GM12874 (cell line): ENCODE data around the gene MRNIP.
A peak's percentile ranks its signal among the peaks of the same experiment; 100 is the strongest.

Experiments used
- TF ChIP-seq, protein P1 (sequence below): IDR thresholded peaks from 2 replicates; pipeline ENCODE4 v1.5.1; 2011; ENCODE audit warnings: low read depth, mild to moderate bottlenecking, control low read depth, low read length, moderate library complexity; ENCODE audit not compliant: insufficient read depth

MRNIP gene

DNA sequence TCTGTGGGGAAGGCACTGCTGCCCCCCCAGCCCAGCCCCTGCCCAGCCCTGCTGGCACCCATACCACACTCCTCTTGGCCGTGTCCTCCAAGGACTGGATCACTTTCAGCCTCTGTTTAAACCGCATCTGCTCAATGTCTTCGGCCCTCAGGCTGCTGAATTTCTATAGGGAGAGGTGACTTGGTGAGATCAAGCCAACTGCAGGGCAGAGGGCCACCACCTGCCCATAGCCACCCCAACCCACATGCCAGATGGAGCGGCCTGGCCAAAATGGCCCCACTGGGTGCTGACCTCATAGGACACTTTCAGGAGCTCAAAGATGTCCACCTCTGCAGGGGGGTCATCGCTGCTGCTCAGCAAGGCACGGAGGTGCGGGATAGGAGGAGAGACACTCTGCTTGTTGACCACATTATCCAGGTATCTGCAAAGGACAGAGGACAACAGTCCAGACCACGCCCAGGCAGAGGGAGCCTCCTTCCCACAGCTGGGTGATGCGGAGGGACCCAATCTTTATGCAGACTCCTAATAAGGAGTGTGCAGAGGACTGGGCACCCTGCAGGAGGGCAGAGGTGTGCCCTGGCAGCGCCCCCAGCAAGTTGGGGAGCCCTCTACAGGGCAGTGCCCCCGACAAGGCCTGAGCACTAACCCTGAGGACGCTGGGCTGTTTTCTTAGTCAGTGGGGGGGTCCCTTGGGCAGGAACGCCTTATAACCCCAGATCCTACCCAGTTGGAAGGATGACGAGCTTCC lies 14.4 kb upstream of the MRNIP start:
- TF ChIP-seq, protein P1, sequence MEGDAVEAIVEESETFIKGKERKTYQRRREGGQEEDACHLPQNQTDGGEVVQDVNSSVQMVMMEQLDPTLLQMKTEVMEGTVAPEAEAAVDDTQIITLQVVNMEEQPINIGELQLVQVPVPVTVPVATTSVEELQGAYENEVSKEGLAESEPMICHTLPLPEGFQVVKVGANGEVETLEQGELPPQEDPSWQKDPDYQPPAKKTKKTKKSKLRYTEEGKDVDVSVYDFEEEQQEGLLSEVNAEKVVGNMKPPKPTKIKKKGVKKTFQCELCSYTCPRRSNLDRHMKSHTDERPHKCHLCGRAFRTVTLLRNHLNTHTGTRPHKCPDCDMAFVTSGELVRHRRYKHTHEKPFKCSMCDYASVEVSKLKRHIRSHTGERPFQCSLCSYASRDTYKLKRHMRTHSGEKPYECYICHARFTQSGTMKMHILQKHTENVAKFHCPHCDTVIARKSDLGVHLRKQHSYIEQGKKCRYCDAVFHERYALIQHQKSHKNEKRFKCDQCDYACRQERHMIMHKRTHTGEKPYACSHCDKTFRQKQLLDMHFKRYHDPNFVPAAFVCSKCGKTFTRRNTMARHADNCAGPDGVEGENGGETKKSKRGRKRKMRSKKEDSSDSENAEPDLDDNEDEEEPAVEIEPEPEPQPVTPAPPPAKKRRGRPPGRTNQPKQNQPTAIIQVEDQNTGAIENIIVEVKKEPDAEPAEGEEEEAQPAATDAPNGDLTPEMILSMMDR, result no peak

DNA sequence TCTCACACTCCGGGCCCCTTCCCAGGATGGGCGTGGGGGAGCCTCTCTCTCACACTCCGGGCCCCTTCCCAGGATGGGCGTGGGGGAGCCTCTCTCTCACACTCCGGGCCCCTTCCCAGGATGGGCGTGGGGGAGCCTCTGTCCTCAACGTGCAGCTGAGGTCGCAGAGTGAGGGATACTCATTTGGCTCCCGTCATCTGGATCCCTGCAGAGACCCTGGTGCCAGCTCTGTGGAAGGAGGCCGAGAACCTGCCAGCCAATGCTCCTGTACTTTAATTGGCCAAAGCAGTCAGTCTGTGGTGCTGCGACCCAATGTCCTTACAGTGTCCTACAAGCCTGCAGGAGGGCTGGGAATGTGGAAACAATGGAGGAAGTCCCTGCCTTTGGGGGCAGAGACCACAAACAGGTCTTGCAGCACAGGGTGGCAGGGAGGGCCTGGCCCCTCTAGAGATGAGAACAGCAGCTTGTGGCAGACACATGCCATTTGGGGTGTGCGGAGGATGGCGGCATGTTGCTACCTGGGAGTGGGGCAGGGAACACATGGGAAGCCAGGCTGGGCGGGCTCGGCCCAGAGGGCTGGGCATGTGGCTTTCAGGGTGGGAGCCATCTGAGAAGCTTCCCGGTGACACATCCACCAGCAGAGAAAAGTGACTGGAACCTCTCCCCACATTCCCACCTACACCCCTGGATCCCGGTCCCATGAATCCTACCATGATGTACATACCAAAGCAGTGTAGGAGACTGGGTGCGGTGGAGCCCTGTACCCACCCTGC lies 13.6 kb upstream of the MRNIP start:
- TF ChIP-seq, protein P1, result no peak

DNA sequence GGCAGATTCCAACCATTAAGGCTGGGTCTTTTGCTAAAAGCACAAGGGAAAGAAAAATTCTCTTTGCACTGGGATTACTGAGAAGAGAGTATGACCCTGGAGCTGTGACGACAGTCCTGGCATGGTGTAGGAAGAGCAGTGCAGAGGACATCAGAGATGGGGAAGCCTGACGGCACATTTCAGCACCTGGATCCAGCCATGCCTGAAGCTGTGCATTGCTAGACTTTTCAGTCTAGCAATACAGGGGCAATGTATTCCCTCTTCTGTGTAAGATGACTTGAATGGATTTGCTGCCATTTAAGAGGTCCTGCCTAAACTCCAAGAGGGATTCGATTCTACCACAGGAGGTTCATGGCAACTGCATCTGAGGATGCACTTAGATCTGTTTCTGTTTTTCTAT lies 12.3 kb upstream of the MRNIP start:
- TF ChIP-seq, protein P1, result no peak

DNA sequence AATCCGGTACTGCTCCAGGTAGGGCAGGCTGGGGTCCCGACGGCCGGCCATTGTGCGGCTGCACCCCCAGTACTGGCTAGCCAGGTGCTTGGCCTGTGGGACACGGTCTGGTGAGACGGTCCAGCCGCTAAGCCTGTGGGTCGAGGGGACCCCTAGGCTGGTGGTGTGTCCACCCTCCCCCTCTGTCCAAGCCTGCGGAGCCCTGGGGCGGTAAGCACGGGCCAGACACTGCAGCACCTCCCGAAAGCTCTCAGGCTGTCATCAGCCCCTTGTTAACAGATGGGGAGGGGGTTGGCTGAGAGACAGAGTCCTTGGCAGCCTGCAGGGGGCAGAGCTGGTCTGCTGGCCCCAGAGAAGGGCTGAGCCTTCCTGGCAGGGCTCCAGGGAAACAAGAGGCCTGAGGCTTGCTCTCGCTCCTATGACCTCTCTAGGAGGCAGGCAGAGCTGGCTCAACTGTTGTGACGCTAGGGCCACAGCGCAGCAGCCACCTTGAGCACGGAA lies 11.8 kb upstream of the MRNIP start:
- TF ChIP-seq, protein P1, result peak; percentile 50

DNA sequence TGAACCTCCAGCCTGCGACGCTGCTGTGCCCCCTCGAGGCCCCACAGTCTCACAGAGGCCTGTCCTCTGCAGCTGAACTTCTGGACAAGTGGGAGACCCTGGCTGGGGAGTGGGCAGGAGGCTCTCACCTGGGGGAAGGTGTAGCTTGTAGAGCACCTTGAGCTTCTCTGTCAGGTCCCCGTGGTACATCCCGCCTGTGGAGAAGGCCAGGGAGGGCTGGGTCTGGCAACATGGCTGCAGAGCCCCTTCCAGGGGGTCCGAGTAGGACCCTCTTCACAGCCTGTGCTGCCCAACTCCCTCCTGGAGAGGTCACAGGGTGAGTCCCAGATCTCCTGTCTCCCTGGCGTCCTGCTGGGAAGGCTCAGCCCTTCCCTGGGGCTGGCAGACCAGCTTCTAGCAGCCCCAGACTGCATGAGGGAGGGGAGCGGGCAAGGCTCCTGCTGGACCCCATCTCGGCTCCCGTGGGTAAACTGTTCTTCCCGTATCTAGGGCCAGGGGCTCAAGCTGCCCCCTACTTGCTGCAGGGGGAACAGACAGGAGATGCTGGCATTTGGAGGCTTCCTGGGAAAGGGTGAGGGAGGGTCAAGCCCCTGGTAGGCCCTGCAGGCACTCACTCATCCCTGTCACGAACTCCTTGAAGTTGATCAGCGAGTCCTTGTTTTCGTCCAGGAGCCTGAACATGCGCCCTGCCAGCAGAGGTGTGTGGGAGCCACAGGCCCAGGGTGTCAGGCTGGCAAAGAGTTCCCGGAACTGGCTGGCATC lies 11.2 kb upstream of the MRNIP start:
- TF ChIP-seq, protein P1, result no peak

DNA sequence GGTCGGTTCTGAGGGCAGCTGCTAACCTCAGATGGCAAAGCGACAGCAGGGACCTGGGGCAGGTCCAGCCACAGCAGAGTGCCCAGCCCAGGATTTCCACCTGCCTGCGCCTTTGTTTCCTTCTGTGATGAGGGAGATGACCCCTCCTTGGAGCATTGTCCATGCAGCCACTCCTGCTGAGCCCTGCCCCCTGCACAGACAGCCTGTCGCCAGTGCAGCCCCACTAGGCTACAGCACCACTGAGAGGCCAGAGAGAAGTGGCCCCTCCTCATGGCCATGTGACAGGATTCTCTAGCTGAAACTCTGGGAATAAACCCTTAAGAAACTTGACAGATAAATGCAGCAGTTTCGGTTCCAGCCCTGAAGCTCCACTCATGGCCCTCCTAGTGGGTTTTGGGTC lies 10.5 kb upstream of the MRNIP start:
- TF ChIP-seq, protein P1, result no peak

DNA sequence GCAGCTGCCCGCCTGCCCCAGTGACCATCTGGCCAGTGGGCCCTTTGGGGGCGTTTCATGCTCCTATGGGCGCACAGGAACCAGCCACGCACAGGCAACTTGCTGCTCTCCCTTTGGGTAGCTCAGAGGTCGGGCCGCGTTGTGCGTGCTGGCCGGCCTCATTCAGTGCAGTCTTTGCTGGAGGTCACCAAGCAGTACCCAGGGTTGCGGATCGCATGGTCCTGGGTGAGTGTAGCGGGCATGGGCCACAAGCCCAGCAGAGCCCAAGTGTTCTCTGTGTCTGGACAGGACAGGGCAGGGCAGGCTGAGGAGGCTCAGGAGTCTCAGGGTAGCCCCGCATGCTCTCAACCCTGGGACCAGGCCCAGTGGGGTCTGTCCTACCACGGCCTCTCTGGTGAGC lies 9.9 kb upstream of the MRNIP start:
- TF ChIP-seq, protein P1, result no peak
